HG03432 (cell line): ENCODE data around the gene RBM33.

Experiments
- ATAC-seq: cut with Tn5 transposase; IDR thresholded peaks from one replicate; pipeline ENCODE4 v1.9.1; 2021; ENCODE audit warnings: mild to moderate bottlenecking, moderate library complexity; ENCODE audit not compliant: unreplicated experiment

RBM33 gene

GRCh38 chr7:155806096-155806871 is 161.8 kb downstream of the RBM33 start:
- ATAC-seq, result no peak

DNA sequence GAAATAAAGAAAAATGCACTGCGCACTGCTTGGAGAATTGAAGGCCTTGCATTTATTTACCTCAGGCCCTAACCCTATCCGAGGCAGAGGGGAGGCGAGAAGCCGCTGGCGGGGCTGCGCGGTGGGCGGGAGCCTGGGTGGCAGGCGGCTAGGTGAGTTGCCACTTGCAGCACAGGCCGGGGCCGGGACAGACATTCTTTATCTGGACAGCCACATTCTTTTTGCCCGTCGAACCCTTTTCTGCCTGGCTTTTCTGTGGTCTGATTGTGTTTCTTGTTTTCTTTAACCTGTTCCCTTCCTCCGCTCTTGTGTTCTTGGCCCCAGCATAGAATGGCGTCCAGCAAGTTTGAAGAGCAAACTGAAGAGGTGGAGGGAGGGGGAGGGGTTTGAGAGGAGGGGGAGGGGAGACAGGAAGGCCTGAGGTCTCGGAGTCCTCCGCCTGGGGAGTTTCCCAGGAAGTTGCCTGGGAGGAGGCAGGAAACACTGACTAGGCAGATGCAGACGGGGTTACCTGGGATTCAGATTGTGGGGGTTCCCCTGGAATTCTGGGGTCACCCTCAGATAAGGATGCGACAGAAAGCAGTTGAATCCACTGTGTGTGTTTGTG is 162.7 kb downstream of the RBM33 start:
- ATAC-seq, result no peak

- ATAC-seq, result peak; percentile 25
These were observed 163.5 kb downstream of the RBM33 start for GRCh38 chr7:155807789-155808548.

DNA sequence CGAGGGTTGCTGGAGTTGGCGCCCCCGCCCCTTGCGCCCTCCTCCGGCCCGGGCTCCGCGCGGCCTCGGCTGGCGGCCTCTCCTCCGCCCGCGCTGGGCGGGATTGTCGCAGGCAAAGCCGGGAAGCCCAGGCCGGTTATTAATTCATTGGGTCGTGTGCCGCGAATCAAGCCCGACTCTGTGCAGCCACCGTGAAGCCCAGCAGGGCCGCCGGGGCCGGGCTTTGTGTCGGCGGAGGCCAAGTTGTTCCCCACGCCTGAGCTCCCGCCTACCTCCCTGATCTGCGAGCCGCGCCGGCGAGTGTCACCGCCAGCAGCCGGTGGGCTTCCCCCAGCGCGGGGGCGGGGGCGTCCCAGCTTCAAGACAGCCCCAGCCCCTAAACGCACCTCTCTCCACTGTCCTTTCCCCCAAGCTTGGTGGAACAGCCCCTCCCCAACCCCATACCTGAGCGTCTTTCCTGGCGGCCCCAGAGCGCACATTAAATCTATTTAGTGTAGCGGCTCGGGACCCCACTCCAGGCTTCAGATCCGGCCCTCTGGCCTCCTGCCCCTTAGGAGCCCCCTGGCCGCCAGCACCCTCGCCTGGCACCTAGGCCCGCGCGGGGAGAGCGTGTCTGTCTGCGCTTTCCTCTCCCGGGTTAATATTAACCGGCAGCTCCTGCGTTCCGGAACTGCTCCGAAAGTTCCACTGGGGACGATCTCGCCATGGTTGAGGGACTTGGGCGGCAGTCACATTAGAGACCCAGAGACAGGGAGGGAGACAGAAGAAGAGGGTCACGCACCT is 164.3 kb downstream of the RBM33 start:
- no peak for ATAC-seq

DNA sequence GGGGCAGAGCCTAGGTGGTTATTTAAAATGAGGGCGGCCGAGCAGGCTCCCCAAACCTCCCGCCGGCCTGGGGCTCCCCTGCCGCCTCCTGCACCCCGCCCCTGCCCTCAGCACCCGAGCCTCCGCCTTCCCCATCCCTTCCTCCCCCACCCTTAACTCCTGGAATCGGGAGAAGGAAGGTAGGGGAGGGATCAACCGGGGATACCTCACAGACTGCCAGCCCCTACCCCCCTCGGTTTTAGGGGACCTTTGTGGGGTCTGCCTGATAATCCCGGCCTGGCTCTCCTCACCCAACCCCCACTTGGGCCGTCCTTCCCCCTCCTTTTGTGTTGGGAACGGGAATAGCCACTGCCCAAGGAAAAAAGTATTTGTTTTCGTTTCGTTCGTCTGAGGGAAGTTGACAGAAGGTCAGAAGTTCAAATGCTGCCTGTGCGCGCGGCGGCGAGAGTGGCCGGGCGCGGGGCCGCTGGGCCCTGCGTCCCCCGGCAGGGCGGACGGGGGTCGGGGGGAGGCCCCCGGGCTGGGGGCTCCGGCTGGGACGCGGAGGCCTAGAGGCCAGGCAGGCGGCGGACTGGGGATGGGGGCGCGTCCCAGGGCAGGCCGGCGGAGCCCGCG is 165.0 kb downstream of the RBM33 start:
- no peak for ATAC-seq

- no peak for ATAC-seq
These were observed 165.7 kb downstream of the RBM33 start for GRCh38 chr7:155809947-155810769.

DNA sequence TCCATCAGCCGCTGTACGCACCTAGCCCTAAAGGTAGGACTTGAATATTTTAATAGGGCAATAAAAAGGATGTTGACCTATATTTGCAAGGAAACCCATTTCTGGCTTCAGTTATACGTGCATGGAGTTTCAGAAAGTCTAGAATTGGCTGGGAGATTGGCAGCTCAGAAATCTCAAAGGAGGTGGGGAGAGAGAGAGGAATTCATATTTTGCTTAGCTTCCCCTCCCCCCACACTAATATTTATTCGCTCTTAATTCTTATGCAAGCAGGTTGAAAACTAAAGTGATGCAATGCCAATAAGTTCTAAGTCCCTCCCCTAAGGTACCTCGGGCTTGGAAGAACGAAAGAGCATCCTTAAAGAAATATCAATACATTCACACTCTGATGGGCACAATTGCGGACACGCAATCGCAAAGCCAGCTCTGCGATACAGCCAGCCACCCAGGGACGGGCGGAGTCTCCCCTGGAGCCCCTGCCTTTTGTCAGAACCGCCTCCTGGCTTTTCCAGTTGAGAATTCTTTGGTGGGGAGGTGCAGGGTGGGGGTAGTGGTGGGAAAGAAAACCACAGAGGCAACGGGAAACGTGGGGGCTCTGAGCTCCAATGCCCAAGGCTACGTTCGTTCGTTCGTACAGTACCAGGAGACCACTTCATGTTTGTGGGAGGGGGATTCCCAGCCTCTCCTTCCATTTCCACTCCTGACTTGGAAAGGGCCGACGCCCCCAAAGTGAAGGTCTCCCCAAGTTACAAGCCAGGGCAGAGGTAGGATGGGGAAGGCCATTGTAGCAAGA is 166.5 kb downstream of the RBM33 start:
- ATAC-seq, result no peak

DNA sequence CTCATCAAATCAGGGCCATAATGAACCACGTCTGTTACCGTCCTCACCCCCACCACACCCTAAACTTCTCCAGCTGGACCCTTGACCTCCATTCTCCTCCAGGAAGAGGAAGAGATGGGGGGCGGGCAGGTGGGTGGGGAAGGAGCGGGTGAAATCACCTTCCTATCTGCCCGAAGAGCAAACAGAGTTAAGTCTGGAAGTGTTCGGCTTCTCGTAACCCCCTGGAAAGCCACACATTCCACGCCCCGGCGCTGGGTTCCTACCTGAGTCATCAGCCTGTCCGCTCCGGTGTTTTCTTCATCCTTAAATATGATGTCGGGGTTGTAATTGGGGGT is 167.1 kb downstream of the RBM33 start:
- ATAC-seq, result no peak

- no peak for ATAC-seq
These were observed 167.7 kb downstream of the RBM33 start, which contains the start of gene SHH for GRCh38 chr7:155811895-155812761. TSS of gene SHH (minus strand) at chr7:155812463. CDS start at chr7:155812122, 341 bp downstream.

- ATAC-seq, result no peak
These were observed 168.7 kb downstream of the RBM33 start for GRCh38 chr7:155813125-155813524.

DNA sequence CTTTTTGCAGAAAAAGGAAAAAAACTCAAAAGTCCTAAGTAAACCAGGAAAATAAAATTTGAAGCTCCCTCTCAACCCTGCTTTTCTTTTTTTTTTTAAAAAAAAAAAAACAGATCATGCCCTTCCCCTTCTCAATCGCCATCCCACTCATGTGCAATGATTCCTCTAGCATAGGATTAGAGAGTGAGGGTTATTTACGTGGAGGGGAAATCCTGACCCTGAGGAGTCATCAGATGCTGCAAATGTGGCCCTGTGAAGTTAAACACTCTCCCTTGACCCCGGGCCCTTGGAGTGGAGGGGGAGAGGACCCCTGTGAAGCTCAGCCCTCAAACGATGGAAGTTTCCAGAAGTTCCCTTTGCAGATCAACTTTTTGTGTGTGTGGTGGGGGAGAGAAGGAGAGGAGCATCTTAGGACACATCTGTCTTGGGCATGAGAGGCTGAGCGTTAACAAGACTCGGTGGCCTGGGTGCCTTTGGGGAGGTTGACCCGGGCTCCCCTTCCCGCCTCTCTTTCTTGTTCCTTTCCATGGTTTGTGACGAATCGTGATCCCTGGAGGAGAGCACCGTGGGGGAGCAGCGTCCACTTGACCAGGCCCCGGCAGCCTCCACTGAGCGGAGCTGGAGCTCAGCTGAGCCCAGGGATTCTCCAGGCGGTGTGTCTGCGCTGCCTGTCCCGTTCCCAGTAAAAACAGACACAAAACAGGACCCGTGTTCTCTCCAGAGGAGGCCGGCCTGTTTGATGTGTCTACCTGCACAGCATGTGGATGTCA is 169.3 kb downstream of the RBM33 start:
- ATAC-seq, result no peak

- no peak for ATAC-seq
These were observed 170.1 kb downstream of the RBM33 start for GRCh38 chr7:155814316-155815276.

GRCh38 chr7:155815332-155816191 is 171.1 kb downstream of the RBM33 start:
- ATAC-seq, result peak; percentile 93

DNA sequence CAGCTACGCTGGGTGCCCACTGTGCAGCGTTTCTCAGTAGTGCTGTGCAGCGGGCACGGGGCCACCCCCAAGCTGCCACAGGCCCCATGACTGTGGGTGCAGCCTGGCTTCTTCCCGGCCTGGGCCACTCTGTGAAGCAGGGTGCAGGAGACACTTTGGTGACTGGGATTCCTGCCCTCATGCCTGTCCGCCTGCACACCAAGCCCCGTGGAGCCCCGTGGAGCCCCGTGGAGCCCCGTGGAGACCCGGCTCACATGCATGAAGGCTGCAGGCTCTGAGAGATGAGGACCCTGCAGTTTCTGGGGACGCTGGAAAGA is 171.7 kb downstream of the RBM33 start:
- no peak for ATAC-seq

DNA sequence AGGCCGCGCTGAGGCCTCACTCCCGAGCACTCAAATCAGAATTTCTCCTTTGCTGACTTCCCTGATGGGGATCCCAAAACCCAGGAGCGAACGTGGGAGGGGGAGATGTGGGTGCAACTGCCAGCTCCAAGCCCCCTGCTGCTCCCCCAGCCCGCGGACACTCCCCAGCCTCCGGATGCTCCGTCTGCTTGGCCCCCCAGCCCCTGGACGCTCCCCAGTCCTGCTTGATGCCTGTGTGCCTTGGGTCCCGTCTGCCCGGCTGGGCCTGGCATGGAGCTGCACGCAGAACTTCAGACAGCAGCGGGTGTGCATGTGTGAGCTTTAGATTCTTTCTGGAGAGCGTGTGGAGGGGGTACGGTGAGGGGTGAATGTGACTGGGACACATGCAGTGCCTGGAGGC is 172.5 kb downstream of the RBM33 start:
- no peak for ATAC-seq
